ENCODE measurements around the gene FLACC1. TPM values are rescaled to one million over a fixed set of nuclear protein-coding genes. Genes with fewer than 3 reads are reported as not detected.

The FLACC1 gene
- polyA plus RNA-seq, 3 donors: 0.16 to 0.91 TPM; not detected in 1

- H3K36me3 ChIP-seq (replicated peaks in 1 of 2; ENCODE audit: control insufficient read depth in 1 of 2, insufficient read depth in 2 of 2, low read length in 2 of 2): no peaks in the 10 kb centered on the region
- no peak overlapping the region for H3K4me2 ChIP-seq (replicated peaks; ENCODE audit: extremely low read depth, low read length, poor library complexity, severe bottlenecking)
- no peaks in the 10 kb centered on the region for H3K27me3 ChIP-seq (ENCODE audit: control insufficient read depth in 2 of 2, insufficient read depth in 2 of 2, low read length in 2 of 2)
- no peak overlapping the region for H2AFZ ChIP-seq (ENCODE audit: insufficient read depth, low read depth, low read length, poor library complexity, severe bottlenecking)
- H3K9me3 ChIP-seq (replicated peaks in 1 of 2; ENCODE audit: control insufficient read depth in 1 of 2, insufficient read depth in 1 of 2, low read length in 2 of 2): peaks cover 26 to 39% of the 10 kb centered on the region in 2 donors
- H4K20me1 ChIP-seq (ENCODE audit: insufficient read depth, low read length): no peaks in the 10 kb centered on the region
- H3K9ac ChIP-seq (ENCODE audit: insufficient read depth, low read length, poor library complexity, severe bottlenecking): no peak overlapping the region
- no peak overlapping the region for H3K4me3 ChIP-seq (replicated peaks in 1 of 3; ENCODE audit: low read depth in 2 of 3, low read length in 3 of 3)
- H3K27ac ChIP-seq (ENCODE audit: low read depth in 1 of 2, low read length in 2 of 2): no peak overlapping the region
- peaks cover 4 to 10% of the 10 kb centered on the region in 2 donors for H3K36me3 Mint-ChIP-seq
- H3K4me3 Mint-ChIP-seq: no peak overlapping the region
- WGBS (ENCODE audit: insufficient coverage): 92% methylated on average over 4 of the region's 4 CpGs
- intact Hi-C loops (cut with micrococcal nuclease): no loop called here
- no peak for DNase-seq
- no peaks in the 10 kb centered on the region for H3K4me1 ChIP-seq (ENCODE audit: control insufficient read depth in 1 of 2, insufficient read depth in 2 of 2, low read length in 2 of 2)
- no peak overlapping the region for H3K27ac Mint-ChIP-seq
- no peaks in the 10 kb centered on the region for H3K4me1 Mint-ChIP-seq
- no peaks in the 10 kb centered on the region for H3K79me2 ChIP-seq (ENCODE audit: insufficient read depth, low read length)
- H3K27me3 Mint-ChIP-seq (ENCODE audit: low read depth in 3 of 3): peaks cover 0 to 1% (median 0%) of the 10 kb centered on the region in 3 donors
- peaks cover 24 to 64% (median 43%) of the 10 kb centered on the region in 7 donors for H3K9me3 Mint-ChIP-seq
- no peak for TF ChIP-seq CTCF (IDR thresholded peaks at IDR 0.05)
Measured at GRCh38 chr2:201320701-201321100, 36.4 kb downstream of the FLACC1 start.

GRCh38 chr2:201320257-201320656, 36.9 kb downstream of the FLACC1 start:
- no peak overlapping the region for H3K27ac ChIP-seq (ENCODE audit: low read depth in 1 of 2, low read length in 2 of 2)
- no peak overlapping the region for H3K4me2 ChIP-seq (replicated peaks; ENCODE audit: extremely low read depth, low read length, poor library complexity, severe bottlenecking)
- H3K9me3 Mint-ChIP-seq: peaks cover 24 to 62% (median 43%) of the 10 kb centered on the region in 7 donors
- H3K27ac Mint-ChIP-seq: no peak overlapping the region
- peaks cover 5 to 10% of the 10 kb centered on the region in 2 donors for H3K36me3 Mint-ChIP-seq
- H3K9ac ChIP-seq (ENCODE audit: insufficient read depth, low read length, poor library complexity, severe bottlenecking): no peak overlapping the region
- H3K4me3 ChIP-seq (replicated peaks in 1 of 3; ENCODE audit: low read depth in 2 of 3, low read length in 3 of 3): no peak overlapping the region
- H3K79me2 ChIP-seq (ENCODE audit: insufficient read depth, low read length): no peaks in the 10 kb centered on the region
- H3K4me3 Mint-ChIP-seq: no peak overlapping the region
- no peaks in the 10 kb centered on the region for H3K36me3 ChIP-seq (replicated peaks in 1 of 2; ENCODE audit: control insufficient read depth in 1 of 2, insufficient read depth in 2 of 2, low read length in 2 of 2)
- 98% methylated on average over 4 of the region's 4 CpGs for WGBS (ENCODE audit: insufficient coverage)
- no peaks in the 10 kb centered on the region for H3K4me1 ChIP-seq (ENCODE audit: control insufficient read depth in 1 of 2, insufficient read depth in 2 of 2, low read length in 2 of 2)
- intact Hi-C loops (cut with micrococcal nuclease): no loop called here
- no peak for TF ChIP-seq CTCF (IDR thresholded peaks at IDR 0.05)
- H3K9me3 ChIP-seq (replicated peaks in 1 of 2; ENCODE audit: control insufficient read depth in 1 of 2, insufficient read depth in 1 of 2, low read length in 2 of 2): peaks cover 26 to 39% of the 10 kb centered on the region in 2 donors
- H3K27me3 Mint-ChIP-seq (ENCODE audit: low read depth in 3 of 3): peaks cover 0 to 1% (median 0%) of the 10 kb centered on the region in 3 donors
- no peaks in the 10 kb centered on the region for H3K4me1 Mint-ChIP-seq
- no peak for DNase-seq
- H4K20me1 ChIP-seq (ENCODE audit: insufficient read depth, low read length): no peaks in the 10 kb centered on the region
- H3K27me3 ChIP-seq (ENCODE audit: control insufficient read depth in 2 of 2, insufficient read depth in 2 of 2, low read length in 2 of 2): no peaks in the 10 kb centered on the region
- H2AFZ ChIP-seq (ENCODE audit: insufficient read depth, low read depth, low read length, poor library complexity, severe bottlenecking): no peak overlapping the region
